Breast epithelium (tissue), 3 donors: ENCODE measurements around the gene PSMC3IP.
"Not testable (repeated sequence)": the region's sequence is repeated elsewhere in the genome, so short reads cannot be mapped to it uniquely, and the experiment has no call there.

Source experiments
- POLR2AphosphoS5 ChIP-seq, 3 donors: sonication (generic); formaldehyde crosslinking; IDR thresholded peaks; one replicate each; pipeline ENCODE4 v1.6.1; 2017; ENCODE audit warnings: antibody characterized with exemption in 3 of 3
- TF ChIP-seq, protein P1 (sequence below), 3 donors: fragments of 450-650 bp; IDR thresholded peaks; one replicate each; pipeline ENCODE4 v1.5.1; 2016 to 2017; ENCODE audit warnings: antibody characterized with exemption in 3 of 3, mild to moderate bottlenecking in 3 of 3, moderate library complexity in 3 of 3

DNA sequence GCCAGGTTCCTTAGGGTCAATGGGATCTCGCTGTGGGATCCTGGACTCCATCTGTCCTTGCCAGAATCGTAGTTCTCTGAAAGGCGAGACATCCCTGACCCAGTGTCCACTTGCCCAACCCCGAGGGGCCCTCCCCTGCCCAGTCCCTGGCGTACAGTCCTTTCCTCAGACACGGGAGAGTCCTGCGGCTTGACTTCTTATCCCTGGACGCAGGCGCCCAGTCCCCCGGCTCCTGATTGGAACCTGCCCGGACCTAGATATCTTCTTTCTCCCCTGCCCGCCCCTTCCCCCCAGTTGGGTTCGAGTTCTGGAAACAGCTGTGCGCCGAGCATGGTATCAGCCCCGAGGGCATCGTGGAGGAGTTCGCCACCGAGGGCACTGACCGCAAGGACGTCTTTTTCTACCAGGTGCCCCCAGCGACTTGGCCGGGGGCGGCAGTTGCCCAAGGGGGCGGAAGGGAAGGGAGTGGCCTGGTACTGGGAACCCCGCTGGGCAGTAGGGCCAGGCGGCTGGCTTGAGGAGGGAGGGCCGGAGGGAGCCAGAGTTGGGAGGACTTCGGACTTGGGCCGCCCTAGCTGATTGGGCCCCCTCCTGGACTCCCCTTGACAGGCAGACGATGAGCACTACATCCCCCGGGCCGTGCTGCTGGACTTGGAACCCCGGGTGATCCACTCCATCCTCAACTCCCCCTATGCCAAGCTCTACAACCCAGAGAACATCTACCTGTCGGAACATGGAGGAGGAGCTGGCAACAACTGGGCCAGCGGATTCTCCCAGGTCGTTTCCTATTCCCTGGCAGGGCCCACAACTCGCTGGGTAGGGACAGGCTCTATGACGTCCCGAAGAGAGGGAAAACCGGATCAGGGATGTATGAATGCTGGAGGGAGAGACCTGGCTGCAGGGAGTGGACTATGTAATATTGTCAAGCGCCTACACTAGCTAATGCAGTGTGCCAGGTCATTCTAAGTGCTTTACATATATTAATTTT, 32.6 kb upstream of the PSMC3IP start:
- TF ChIP-seq POLR2AphosphoS5 (IDR thresholded peaks at IDR 0.05), result not testable (repeated sequence)
- TF ChIP-seq, protein P1, sequence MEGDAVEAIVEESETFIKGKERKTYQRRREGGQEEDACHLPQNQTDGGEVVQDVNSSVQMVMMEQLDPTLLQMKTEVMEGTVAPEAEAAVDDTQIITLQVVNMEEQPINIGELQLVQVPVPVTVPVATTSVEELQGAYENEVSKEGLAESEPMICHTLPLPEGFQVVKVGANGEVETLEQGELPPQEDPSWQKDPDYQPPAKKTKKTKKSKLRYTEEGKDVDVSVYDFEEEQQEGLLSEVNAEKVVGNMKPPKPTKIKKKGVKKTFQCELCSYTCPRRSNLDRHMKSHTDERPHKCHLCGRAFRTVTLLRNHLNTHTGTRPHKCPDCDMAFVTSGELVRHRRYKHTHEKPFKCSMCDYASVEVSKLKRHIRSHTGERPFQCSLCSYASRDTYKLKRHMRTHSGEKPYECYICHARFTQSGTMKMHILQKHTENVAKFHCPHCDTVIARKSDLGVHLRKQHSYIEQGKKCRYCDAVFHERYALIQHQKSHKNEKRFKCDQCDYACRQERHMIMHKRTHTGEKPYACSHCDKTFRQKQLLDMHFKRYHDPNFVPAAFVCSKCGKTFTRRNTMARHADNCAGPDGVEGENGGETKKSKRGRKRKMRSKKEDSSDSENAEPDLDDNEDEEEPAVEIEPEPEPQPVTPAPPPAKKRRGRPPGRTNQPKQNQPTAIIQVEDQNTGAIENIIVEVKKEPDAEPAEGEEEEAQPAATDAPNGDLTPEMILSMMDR (IDR thresholded peaks at IDR 0.05), result not testable (repeated sequence)
